ENCODE results near the gene YPEL5. TPM values are rescaled to one million over a fixed set of nuclear protein-coding genes. Genes with fewer than 3 reads are reported as not detected.
"Not testable (repeated sequence)": the region's sequence is repeated elsewhere in the genome, so short reads cannot be mapped to it uniquely, and the experiment has no call there.

The YPEL5 gene
- total RNA-seq, 1 experiment from 2014 or later, result 27.1 TPM

DNA sequence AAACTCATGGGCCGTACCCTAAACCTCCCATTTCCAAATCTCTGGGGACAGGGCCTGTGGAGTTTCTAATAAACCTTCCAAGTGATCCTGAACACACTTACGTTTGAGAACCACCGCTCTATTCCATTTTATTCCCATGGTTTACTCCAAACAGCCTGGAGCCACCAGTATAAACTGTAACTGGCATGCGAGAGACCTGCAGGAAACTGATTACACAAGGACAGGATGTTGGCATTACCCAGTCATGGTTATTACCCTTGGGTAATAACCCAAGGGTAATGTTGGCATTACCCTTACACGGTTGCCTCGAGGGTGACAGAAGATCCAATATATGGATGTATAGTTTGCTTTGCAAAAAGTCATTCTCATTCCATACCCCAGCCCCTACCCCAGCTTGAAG is 37.0 kb upstream of the YPEL5 start:
- no peaks in the 10 kb centered on the region for H3K27me3 ChIP-seq (ENCODE audit: insufficient read depth, low read length)
- ChIA-PET CTCF (no interaction called here), RAD21 (ENCODE audit: low non-redundant PET in 1 of 2, low total read pairs in 2 of 2, uncharacterized antibody in 2 of 2, unreplicated experiment in 2 of 2) (no interaction called here), POLR2A (no interaction called here)
- H3K27ac ChIP-seq (ENCODE audit: low read depth, low read length), result no peak overlapping the region
- no peak for ATAC-seq
- no peak overlapping the region for H3K9ac ChIP-seq (ENCODE audit: low read length)
- H3K9me3 ChIP-seq (ENCODE audit: control insufficient read depth in 1 of 2, insufficient read depth in 1 of 2, low read depth in 1 of 2, low read length in 2 of 2), result no peaks in the 10 kb centered on the region
- no peaks in the 10 kb centered on the region for H3K79me2 ChIP-seq (ENCODE audit: insufficient read depth, low read length)
- intact Hi-C loops (cut with micrococcal nuclease), result no loop called here
- H2AFZ ChIP-seq (ENCODE audit: low read depth, low read length, poor library complexity, severe bottlenecking), result no peak overlapping the region
- DNase-seq (ENCODE audit: low read depth, low spot score), result no peak
- no peak for TF ChIP-seq CEBPB (IDR thresholded peaks at IDR 0.05; ENCODE audit: low read depth)
- no peak for TF ChIP-seq POLR2A (IDR thresholded peaks at IDR 0.05; ENCODE audit: borderline replicate concordance, extremely low read depth, insufficient read depth, insufficient read length)
- TF ChIP-seq ZNF274 (IDR thresholded peaks at IDR 0.05; ENCODE audit: low read depth, low read length), result no peak
- no peak for TF ChIP-seq EGR1 (IDR thresholded peaks at IDR 0.05; ENCODE audit: low read depth)
- no peak for TF ChIP-seq YY1 (IDR thresholded peaks at IDR 0.05; ENCODE audit: extremely low read depth, insufficient replicate concordance, low read depth, low read length)
- TF ChIP-seq CBX3 (IDR thresholded peaks at IDR 0.05; ENCODE audit: low read depth), result no peak
- no peak for TF ChIP-seq SRF (IDR thresholded peaks at IDR 0.05; ENCODE audit: low read depth)
- TF ChIP-seq FOSL1 (IDR thresholded peaks at IDR 0.05; ENCODE audit: low read depth), result no peak
- H4K20me1 ChIP-seq (ENCODE audit: insufficient read depth), result no peaks in the 10 kb centered on the region
- no peaks in the 10 kb centered on the region for H3K9me2 ChIP-seq (ENCODE audit: insufficient read depth)
- H3K36me3 ChIP-seq (ENCODE audit: control insufficient read depth in 1 of 2, insufficient read depth in 2 of 2, low read length in 2 of 2), result no peaks in the 10 kb centered on the region
- H3K4me1 ChIP-seq (ENCODE audit: control insufficient read depth in 1 of 2, insufficient read depth in 2 of 2, low read length in 2 of 2), result peaks cover 0 to 1% of the 10 kb centered on the region in 2 experiments; a peak in 2 of 4 replicates
- no TSS peak for BruUV-seq (replicated peaks)
- no peak overlapping the region for H3K4me3 ChIP-seq (replicated peaks in 1 of 2; ENCODE audit: low read depth in 1 of 2, low read length in 2 of 2)
- no peak overlapping the region for H3K4me2 ChIP-seq (ENCODE audit: low read length)

DNA sequence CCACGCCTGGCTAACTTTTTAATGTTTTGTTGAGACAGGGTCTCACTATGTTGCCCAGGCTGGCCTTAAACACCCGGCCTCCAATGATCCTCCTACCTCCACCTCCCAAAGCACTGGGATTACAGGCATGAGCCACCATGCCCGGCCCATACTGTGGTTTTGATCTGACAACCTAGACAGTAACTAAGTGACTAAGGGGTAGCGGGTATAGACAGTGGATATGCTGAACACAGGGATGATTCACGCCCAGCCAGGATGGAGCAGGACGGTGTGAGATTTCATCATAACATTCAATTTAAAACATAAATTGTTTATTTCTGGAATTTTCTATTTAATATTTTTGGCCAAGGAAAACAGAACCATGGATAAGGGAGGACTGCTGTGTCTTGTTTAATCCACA is 36.0 kb upstream of the YPEL5 start:
- H3K9me2 ChIP-seq (ENCODE audit: insufficient read depth), result no peaks in the 10 kb centered on the region
- no peak for TF ChIP-seq SRF (IDR thresholded peaks at IDR 0.05; ENCODE audit: low read depth)
- TF ChIP-seq TCF7L2 (IDR thresholded peaks at IDR 0.05; ENCODE audit: borderline replicate concordance, extremely low read depth, insufficient read depth, insufficient read length), result no peak
- H3K9ac ChIP-seq (ENCODE audit: low read length), result no peak overlapping the region
- H2AFZ ChIP-seq (ENCODE audit: low read depth, low read length, poor library complexity, severe bottlenecking), result no peak overlapping the region
- no peaks in the 10 kb centered on the region for H3K9me3 ChIP-seq (ENCODE audit: control insufficient read depth in 1 of 2, insufficient read depth in 1 of 2, low read depth in 1 of 2, low read length in 2 of 2)
- H3K79me2 ChIP-seq (ENCODE audit: insufficient read depth, low read length), result no peaks in the 10 kb centered on the region
- no peaks in the 10 kb centered on the region for H3K27me3 ChIP-seq (ENCODE audit: insufficient read depth, low read length)
- H3K36me3 ChIP-seq (ENCODE audit: control insufficient read depth in 1 of 2, insufficient read depth in 2 of 2, low read length in 2 of 2), result no peaks in the 10 kb centered on the region
- POLR2A ChIA-PET, result no interaction called here
- intact Hi-C loops (cut with micrococcal nuclease), result no loop called here
- H4K20me1 ChIP-seq (ENCODE audit: insufficient read depth), result no peaks in the 10 kb centered on the region
- ATAC-seq, result no peak
- no peak for DNase-seq (ENCODE audit: low read depth, low spot score)
- H3K4me1 ChIP-seq (ENCODE audit: control insufficient read depth in 1 of 2, insufficient read depth in 2 of 2, low read length in 2 of 2), result peaks cover 0 to 10% of the 10 kb centered on the region in 2 experiments; a peak in 3 of 4 replicates
- CTCF ChIA-PET, result no interaction called here
- H3K27ac ChIP-seq (ENCODE audit: low read depth, low read length), result no peak overlapping the region
- BruUV-seq (replicated peaks), result no TSS peak
- RAD21 ChIA-PET (ENCODE audit: low non-redundant PET in 1 of 2, low total read pairs in 2 of 2, uncharacterized antibody in 2 of 2, unreplicated experiment in 2 of 2), result no interaction called here
- no peak overlapping the region for H3K4me3 ChIP-seq (replicated peaks in 1 of 2; ENCODE audit: low read depth in 1 of 2, low read length in 2 of 2)
- H3K4me2 ChIP-seq (ENCODE audit: low read length), result no peak overlapping the region

DNA sequence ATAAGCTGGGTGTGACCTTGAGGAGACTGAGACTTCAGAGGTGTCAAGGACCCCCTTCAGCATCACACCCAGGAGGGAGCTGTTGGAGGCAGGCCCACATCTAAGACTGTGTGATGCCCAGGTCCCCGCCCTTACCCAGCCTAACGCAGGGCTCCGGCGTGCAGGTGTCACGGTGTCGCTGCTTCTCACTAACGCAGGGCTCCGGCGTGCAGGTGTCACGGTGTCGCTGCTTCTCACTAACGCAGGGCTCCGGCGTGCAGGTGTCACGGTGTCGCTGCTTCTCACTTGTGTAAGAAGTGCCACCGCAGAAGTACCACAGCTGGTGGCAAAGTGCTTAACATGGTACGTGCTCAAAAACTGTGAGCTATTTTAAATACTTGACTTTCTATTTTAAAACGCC is 35.6 kb upstream of the YPEL5 start:
- H3K9ac ChIP-seq (ENCODE audit: low read length); H3K27me3 ChIP-seq (ENCODE audit: insufficient read depth, low read length); BruUV-seq (replicated peaks); H3K36me3 ChIP-seq (ENCODE audit: control insufficient read depth in 1 of 2, insufficient read depth in 2 of 2, low read length in 2 of 2); intact Hi-C loops (cut with micrococcal nuclease); H3K4me2 ChIP-seq (ENCODE audit: low read length); CTCF ChIA-PET; DNase-seq (ENCODE audit: low read depth, low spot score); H3K79me2 ChIP-seq (ENCODE audit: insufficient read depth, low read length); RAD21 ChIA-PET (ENCODE audit: low non-redundant PET in 1 of 2, low total read pairs in 2 of 2, uncharacterized antibody in 2 of 2, unreplicated experiment in 2 of 2); POLR2A ChIA-PET; H2AFZ ChIP-seq (ENCODE audit: low read depth, low read length, poor library complexity, severe bottlenecking); H4K20me1 ChIP-seq (ENCODE audit: insufficient read depth); H3K4me1 ChIP-seq (ENCODE audit: control insufficient read depth in 1 of 2, insufficient read depth in 2 of 2, low read length in 2 of 2); H3K4me3 ChIP-seq (replicated peaks in 1 of 2; ENCODE audit: low read depth in 1 of 2, low read length in 2 of 2); H3K9me3 ChIP-seq (ENCODE audit: control insufficient read depth in 1 of 2, insufficient read depth in 1 of 2, low read depth in 1 of 2, low read length in 2 of 2); H3K9me2 ChIP-seq (ENCODE audit: insufficient read depth); ATAC-seq; H3K27ac ChIP-seq (ENCODE audit: low read depth, low read length): not testable (repeated sequence)

Measured in HCT116 (cell line).